Occipital lobe (tissue), 2 donors: ENCODE data around the gene PLEKHG1. TPM values are rescaled to one million over a fixed set of nuclear protein-coding genes. Genes with fewer than 3 reads are reported as not detected.

Experiments used
- DNase-seq: peaks from one replicate; lab custom pipeline; 2025; lab: John Stamatoyannopoulos, UW
- total RNA-seq: library from RNA; depleted of rRNA; stranded (reverse); fragments of >200 nt; gene quantifications from one replicate; pipeline ENCODE4 v1.2.3, GENCODE V29; 2014

PLEKHG1 gene
- total RNA-seq, 1 donor from 2014 or later: 7.3 TPM

DNA sequence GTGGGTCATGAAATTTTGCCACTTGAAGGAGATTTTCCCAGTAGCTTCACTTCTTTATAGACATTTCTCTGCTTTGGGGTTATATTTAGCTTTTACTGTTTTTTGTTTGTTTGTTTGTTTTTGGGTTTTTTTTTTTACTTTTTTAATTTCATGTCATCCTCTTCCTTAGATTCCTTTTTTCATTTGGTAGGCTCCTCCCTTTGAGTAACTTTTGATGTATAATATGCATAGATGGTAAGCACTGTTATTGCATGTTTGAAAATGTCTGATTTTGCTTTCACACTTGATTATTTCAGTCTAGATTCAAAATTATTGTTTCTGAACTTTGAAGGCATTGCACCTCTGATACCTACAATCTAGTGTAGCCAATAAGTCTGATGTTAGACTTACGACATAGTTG is 37.6 kb downstream of the PLEKHG1 start:
- DNase-seq: no peak

- DNase-seq: no peak
These were observed 38.6 kb downstream of the PLEKHG1 start for GRCh38 chr6:150638267-150638666.

DNA sequence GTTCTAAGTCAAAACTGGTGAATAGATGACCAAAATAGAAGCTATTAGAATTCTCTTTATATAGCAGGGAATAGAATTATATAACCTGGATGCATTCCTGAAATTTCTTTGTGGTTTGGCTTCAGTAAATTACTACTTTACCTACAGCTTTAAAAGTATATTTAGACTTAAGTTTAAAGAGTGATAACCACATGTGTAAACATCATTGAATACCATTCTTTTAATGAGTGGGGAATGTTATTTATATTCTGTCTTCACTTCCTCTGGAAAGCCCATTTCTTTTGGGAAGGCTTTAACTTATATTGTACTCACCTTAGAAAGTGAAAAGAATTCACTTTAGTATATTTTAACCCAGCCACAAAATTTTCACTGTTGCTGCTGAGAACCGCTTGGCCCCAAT is 39.1 kb downstream of the PLEKHG1 start:
- no peak for DNase-seq

DNA sequence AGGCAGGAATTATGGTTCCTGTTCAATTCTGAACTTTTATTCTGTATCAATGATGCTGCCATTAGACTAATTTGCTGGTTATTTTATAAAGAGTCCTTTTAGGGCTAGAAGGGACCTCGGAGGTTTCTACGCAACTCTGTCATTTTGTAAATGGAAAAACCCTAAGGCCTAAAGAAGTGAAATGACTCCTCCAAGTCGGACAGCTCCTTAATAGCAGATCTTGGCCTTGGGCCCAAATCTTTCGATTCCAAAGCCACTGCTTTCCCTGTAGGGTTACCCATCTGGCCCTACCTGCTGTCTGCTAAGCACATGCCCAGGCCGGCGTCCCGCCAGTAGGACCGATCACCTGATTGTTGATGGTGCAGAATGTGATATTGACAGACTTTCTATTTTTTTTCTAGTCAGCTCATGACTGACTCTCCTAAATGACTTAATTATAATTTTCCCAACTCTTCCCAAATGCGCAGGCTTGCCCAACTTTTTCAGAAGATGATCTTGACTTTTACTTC is 40.2 kb downstream of the PLEKHG1 start:
- no peak for DNase-seq

DNA sequence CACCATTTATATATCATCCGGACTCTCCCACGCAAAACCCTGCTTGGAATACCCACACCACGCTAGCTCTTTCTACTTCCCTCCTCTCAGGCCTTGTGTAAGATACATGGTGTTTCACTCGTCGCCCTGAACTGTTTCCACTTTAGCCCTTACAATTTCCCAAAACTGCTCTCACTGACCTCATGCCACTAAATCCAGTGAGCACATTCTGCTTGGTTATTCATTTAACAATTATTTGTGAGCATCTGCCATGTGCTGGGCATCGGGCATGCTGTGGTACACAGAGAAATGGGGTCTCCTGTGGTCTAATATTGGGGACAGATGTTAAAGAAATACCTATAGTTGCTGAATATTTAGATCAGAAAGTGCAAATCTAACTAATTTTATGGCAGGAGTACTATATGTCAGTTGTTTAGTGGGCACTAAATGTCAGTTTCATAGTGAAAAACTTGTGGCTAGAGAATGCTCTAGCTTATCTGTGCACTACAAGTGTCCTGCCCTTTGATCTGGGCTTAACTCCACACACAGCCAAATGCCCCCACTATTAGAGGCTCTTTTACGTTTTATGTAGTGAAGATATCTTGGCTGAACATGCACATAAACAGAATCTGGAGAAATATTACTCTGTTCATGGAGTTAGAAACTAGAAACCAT is 41.0 kb downstream of the PLEKHG1 start:
- no peak for DNase-seq

DNA sequence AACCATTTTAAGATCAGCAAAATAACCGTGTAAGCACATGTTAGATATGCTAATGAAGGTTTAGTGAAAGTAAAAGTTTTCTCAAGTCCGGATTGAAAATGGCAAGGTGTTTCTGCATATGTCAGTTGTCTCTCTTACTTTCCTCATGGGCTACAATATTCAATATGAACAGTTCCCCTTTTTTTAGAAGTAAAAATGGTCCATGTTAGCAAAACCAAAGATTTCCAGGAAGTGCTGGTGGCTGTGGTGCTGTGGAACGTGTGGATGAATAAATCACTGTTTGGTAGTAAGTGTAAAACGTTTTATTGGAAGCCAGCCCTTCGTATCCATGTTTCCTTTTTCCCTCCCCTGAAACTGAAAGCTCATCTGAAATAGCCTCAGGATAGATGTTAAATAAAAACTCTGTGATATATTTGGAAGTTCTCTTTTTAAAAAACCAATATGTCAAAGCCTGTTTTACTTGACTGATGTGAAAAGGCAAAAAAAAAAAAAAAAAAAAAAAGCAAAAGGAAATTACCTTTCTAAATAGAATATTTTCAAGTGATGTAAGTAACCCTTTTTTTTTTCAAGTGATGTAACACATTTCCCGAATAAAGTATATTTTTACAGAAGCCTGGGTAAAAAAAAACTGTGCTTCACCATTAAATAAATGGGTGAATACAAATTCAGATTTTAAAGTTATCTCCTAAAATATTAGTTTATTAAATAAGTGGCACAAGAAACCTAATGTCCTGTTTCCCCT is 41.9 kb downstream of the PLEKHG1 start:
- DNase-seq: no peak

- DNase-seq: no peak
These were observed 46.5 kb downstream of the PLEKHG1 start for GRCh38 chr6:150646228-150646627.

- DNase-seq: no peak
These were observed 47.4 kb downstream of the PLEKHG1 start for GRCh38 chr6:150647051-150647450.

Other genes starting within 250 kb of the PLEKHG1 start
- not detected for gene IYD, start 230.9 kb upstream of the PLEKHG1 start, total RNA-seq